GM21526 (cell line): ENCODE data around the gene NT5DC4.
A peak's percentile ranks its signal among the peaks of the same experiment; 100 is the strongest.

ENCODE experiments used
- ATAC-seq: cut with Tn5 transposase; IDR thresholded peaks from one replicate; pipeline ENCODE4 v1.9.1; 2021; ENCODE audit warnings: moderate library complexity; ENCODE audit not compliant: unreplicated experiment, low FRiP score

Gene NT5DC4

GRCh38 chr2:112721819-112722522 lies 1.2 kb downstream of the NT5DC4 start:
- no peak for ATAC-seq

DNA sequence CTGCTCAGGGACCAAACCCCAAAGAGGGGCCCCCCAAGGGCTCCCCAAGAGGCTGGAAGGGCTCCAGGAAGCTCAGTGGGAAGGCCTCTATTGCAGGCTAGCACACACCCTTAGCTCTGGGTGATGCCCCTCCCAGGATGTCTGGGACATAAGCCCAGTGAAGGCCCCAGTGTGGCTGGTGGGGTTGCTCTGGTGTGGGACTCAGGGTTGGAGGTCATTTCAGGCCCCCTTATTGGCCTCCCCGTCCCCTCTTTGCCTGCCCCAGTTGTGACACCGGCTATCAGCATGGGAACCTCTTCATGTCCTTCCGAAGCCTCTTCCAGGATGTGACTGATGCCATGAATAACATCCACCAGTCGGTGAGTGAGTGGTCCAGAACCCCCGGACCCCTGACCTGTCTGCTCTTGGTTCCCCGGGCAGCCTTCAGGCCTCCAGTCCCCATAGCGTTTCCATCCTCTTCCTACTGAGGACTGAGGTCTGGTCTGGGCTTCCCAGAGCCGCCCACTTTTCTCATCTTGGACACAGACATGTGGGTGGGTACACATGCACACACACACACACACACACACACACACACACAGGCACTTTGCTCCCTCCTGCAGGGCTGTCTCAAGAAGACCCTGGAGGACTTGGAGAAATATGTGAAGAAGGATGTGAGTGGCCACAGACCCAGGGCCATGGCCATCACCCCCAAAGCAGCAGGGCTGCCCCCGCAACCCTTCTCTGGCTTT lies 2.2 kb downstream of the NT5DC4 start:
- ATAC-seq: no peak

DNA sequence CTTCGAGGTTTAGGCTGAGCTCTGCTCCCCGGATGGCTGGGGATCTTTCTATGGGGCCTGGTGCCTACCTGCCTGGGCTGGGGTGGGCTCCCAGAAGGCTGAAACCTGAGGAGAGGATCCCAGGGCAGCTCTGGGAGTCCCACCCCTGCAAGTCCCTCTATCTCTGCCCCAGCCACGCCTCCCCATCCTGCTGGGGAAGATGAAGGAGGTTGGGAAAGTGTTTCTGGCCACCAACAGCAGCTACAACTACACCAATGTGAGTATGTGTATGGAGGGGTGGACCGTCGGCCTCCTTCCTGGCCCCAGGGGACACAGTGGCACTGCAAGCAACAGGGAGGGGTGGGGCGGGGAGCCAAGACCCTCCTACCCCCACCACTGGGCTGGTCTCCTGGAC lies 2.7 kb downstream of the NT5DC4 start:
- no peak for ATAC-seq

- ATAC-seq: no peak
These were observed 3.2 kb downstream of the NT5DC4 start for GRCh38 chr2:112723995-112724394.

DNA sequence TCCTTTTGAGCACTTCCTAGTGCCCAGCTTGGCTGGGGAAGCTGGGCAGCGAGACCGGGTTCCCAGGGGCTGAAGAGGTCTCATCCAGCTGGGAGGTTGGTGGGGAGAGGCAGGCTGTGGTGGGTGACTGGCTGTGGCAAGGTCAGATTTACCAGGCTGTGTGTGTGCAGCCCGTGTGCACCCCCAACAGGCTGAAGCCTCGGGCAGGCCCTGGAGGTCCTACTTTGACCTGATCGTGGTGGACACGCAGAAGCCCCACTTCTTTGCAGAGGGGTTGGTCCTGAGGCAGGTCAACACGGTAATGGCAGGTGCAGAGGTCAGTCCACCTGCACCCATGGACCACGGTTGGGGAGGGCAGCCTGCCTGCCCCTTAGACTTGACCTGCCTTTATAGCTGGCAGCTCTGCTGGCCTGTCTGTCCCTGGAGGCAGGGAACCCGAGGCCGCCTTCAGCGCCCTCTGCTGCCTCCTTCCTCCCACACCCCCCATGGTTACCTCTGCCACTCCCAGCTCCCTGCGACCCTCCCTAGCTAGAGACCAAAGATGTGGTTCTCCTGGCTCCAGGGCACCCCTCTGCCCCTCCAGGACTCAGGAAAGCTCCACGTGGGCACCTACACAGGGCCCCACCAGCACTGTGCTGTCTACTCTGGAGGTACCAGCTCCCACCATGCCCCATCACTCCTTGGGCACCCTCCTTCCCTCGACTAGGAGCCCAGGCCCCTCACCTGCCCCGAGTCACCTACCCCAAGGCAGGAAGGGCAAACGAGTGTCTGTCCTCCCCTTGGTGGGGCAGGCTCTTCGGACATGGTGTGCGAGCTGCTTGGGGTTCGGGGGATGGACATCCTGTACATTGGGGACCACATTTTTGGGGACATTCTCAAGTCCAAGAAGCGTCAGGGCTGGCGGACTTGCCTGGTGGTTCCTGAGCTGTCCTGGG lies 4.0 kb downstream of the NT5DC4 start:
- no peak for ATAC-seq

DNA sequence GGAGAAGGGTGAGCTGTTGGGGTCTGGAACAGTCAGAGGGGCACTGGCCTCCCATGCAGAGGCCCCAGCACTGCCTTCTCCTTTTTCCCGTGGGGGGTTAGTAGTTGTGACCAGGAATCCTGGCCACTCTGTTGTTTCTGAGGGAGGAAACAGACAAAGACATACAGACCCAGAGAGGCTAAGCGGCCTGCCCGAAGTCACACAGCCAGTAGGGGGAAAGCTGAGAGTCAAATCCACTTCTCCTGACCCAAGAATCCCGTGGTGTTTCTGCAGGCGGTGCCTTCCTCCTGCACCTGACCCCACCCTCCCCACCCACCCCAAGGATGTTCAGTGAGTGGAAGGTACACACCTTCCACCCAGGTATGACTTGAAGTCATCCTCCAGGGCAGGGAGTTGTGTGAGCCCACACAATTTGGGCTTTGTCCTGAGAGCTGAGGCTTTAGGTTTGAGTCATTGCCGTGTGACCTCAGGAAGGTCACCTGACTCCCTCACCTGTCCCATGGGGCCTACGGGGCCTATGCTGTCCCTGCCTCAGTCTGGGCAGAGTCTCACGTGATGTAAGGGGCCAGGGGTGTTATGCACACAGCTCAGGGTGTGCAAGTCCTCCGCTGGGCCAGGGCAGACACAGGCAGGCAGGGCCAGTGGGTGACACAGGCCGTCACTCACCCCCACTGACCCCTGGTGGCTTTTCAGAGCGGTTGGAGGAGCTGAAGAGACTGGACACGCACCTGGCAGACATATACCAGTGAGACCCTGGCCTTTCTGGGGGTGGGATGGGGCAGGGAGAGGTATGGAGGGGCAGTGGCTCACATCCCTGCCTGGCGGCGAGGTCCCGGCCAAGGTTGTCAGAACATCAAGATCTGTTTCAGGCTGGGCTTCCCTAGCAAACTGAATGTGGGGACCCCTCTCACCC lies 5.0 kb downstream of the NT5DC4 start:
- no peak for ATAC-seq

- peak; percentile 70 for ATAC-seq
These were observed 5.8 kb downstream of the NT5DC4 start for GRCh38 chr2:112726487-112727190.

DNA sequence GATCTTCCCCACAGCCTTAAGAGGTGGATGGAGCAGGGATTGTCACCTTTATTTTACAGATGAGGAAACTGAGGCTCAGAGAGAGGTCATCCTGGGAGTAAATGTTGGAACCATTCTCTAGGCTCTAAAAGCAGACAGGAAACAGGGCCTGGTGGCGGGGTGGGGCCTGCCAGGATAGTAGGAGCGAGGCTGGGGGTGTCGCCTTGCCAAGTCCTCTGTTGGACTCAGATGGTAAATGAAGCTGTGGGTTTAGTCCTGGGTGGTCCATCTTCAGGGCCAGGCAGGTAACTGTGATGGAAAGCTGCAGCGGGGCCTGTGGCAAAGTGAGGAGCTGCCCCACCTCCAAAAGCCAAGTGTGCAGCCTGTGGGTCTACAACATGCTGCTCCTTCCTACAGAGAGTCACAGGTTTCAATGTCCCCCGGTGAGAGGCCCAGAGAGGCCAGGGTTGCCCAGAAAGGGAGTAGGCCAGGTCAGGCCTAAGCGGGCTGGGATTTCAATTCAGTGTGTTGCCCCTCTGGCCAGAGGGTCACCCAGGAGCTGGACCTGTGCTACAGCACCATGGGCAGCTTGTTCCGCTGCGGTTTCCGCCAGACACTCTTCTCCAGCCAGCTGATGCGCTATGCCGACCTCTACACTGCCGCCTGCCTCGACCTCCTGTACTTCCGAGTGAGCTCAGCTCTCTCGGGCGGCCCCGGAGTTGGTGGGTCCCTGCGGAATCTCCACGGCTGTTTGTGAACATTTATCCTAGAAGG lies 6.6 kb downstream of the NT5DC4 start:
- ATAC-seq: no peak

DNA sequence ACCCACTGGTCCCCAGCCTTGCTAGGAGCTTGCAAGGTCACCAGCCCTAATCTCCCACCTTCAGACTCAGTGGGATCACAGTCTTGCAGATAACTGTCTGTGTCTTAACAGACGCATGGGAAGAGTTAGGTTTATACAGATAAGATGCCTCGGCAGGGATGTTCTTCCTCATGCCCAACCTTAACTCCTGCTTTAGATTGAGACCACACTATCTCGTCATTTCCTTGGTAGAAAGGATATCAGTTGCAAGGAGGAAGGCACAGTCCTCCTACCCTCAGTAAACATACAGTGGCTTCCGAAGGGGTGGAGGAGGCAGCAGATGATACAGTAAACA lies 7.2 kb downstream of the NT5DC4 start:
- no peak for ATAC-seq

DNA sequence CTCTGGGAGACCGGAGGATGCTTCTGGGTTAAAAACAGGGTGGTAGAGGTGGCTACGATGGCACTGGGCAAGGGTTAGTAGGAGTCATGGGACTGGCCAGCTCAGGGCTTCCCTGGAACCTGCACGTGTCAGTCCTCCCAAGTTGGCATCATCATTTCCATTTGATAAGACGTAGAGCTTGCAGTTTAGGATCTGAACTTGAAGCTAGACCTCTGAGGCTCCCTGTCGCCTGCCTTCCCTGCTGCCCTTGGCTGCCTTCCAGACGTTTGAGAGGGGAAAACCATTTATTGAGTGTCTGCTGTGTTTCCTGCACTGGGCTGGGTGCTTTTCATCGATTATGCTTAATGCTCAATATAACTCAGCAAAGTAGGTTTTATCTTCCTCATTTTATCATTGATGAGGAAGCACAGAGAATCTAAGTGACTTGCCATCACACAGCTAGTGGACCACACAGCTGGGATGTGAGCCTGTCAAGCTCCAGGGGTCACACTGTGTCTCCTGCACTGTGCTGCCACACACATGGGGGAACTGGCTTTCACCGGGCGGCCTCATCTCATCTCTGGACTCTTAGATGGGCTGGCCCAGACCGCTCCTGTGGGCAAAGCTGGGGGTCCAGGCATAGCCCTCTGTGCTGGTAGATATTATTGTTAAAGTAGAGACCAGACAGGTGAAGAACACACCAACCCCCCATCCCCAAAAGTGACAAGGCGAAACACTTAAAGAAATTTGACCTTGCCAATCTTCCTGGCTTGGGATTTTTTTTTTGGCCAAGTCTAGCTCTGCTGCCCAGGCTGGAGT lies 7.8 kb downstream of the NT5DC4 start:
- no peak for ATAC-seq

DNA sequence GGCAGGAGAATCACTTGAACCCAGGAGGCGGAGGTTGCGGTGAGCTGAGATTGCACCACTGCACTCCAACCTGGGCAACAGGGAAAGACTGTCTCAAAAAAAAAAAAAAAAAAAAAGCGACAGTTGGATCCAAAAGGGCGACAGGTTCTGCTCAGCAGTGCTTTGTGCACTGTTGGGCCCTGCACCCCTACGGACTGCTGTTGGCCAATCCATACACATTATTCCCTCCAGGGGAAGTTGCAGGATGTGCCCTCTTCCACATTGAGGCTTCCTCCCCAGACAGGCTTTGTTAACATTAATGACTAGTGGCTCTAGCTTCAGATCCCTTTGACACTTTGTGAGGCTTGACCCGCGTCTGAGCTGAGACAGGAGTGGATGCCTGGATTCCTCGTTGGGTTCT lies 9.4 kb downstream of the NT5DC4 start:
- no peak for ATAC-seq

- no peak for ATAC-seq
These were observed 10.0 kb downstream of the NT5DC4 start for GRCh38 chr2:112730791-112731190.

- ATAC-seq: no peak
These were observed 10.7 kb downstream of the NT5DC4 start for GRCh38 chr2:112731479-112731878.

DNA sequence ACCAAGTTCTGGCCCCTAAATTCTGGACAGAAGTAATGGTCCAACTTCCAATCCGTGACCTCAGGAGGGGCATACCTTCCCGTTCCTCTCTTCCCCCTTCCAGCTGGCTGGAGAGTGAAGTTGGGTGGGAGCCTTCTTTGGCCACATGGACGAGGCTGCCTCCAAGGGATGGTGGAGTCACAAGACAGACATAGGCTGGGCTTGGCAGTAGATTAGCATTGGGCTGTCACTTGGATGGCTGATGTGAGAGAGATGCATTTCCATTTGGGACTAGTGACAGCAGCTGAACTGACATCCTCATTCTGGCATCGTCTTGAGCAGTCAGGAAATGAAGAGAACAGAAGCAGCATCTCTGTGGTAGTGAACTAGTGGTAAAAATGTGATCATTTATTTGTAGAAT lies 12.6 kb downstream of the NT5DC4 start:
- no peak for ATAC-seq

DNA sequence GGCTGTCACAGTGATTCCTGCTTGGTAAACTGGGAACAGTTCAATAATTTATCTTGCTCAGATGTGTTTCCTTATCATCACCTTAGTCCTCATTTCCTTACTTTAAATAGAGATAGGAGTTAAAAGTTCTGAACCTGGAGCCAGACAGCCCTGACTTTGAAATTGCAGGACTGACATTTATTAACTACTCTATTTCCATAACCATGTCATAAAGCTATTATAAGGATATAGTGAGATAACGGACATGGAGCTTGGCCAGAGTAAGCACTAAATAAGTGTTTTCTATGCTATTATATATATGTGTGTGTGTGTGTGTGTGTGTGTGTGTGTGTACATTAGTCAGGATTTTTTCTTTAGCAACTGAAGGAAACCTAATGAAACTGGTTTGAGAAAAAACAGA lies 13.1 kb downstream of the NT5DC4 start:
- ATAC-seq: no peak

- no peak for ATAC-seq
These were observed 16.9 kb downstream of the NT5DC4 start for GRCh38 chr2:112737542-112738232.

- no peak for ATAC-seq
These were observed 19.7 kb downstream of the NT5DC4 start for GRCh38 chr2:112740527-112740926.
